Endothelial cell of umbilical vein (primary cell): Measurements from ENCODE around the gene CST3. TPM values are rescaled to one million over a fixed set of nuclear protein-coding genes. Genes with fewer than 3 reads are reported as not detected.

ENCODE experiments used
- BruUV-seq: library from RNA; stranded (reverse); fragments of 400-500 nt; replicated peaks from 2 replicates; lab custom pipeline; 2021; lab: Mats Ljungman, UMichigan
- CTCF ChIA-PET: fragments of 300-600, 350-600 bp; sonication (Branson Sonifier 250); formaldehyde crosslinking; loops from one replicate; lab custom pipeline; 2021; ENCODE audit warnings: antibody characterized with exemption, inconsistent platforms; lab: Charles Lee
- POLR2A ChIA-PET: fragments of 300-600, 350-600 bp; sonication (Branson Sonifier 250); formaldehyde crosslinking; loops from one replicate; lab custom pipeline; 2021; ENCODE audit warnings: antibody characterized with exemption, inconsistent platforms; lab: Charles Lee
- DNase-seq: peaks from one replicate; pipeline ENCODE4 v3.0.0-alpha.2; 2011; ENCODE audit warnings: low read depth, low spot score
- FAIRE-seq: peaks from 2 replicates; lab custom pipeline; 2011; peaks lifted over from hg19 to GRCh38; lab: Jason Lieb, UNC
- H2AFZ ChIP-seq: 2 replicates; pipeline ENCODE4 v1.6.0; 2012; ENCODE audit warnings: low read depth, low read length, control low read depth, inconsistent platforms
- H3K27ac ChIP-seq: 2 replicates; pipeline ENCODE4 v1.5.1; 2011; ENCODE audit warnings: low read depth, mild to moderate bottlenecking, control low read depth, low read length, moderate library complexity; ENCODE audit not compliant: insufficient read depth
- H3K27me3 ChIP-seq, 2 experiments: 2 replicates each; pipeline versions ENCODE4 v1.6.0 to v1.6.1; 2011; ENCODE audit warnings: low read length in 2 of 2, mixed read lengths in 1 of 2; ENCODE audit not compliant: control insufficient read depth in 2 of 2, insufficient read depth in 2 of 2
- H3K36me3 ChIP-seq, 2 experiments: 2 replicates in 1 of 2; 3 replicates in 1 of 2; pipeline ENCODE4 v1.5.1; 2011; ENCODE audit warnings: low read length in 2 of 2, mild to moderate bottlenecking in 1 of 2, moderate library complexity in 1 of 2; ENCODE audit not compliant: control insufficient read depth in 2 of 2, insufficient read depth in 2 of 2; ENCODE audit errors: extremely low read depth in 1 of 2
- H3K4me1 ChIP-seq: 3 replicates; pipeline ENCODE4 v1.5.1; 2011; ENCODE audit warnings: mild to moderate bottlenecking, low read length; ENCODE audit not compliant: control insufficient read depth, insufficient read depth; ENCODE audit errors: extremely low read depth
- H3K4me2 ChIP-seq: 2 replicates; pipeline ENCODE4 v1.6.1; 2011; ENCODE audit warnings: low read length, control low read depth, mixed read lengths; ENCODE audit not compliant: insufficient read depth
- H3K4me3 ChIP-seq, 3 experiments: fragments of 200-600 bp in 1 of 3; sonication (generic), shearing (Covaris generic) in 1 of 3; replicated peaks in 1 of 3; 2 replicates each; pipeline ENCODE4 v1.5.1; 2011 to 2016; ENCODE audit warnings: control low read depth in 3 of 3, low read length in 3 of 3, mild to moderate bottlenecking in 2 of 3, inconsistent platforms in 1 of 3, low read depth in 1 of 3, moderate library complexity in 1 of 3; ENCODE audit not compliant: insufficient read depth in 1 of 3
- H3K79me2 ChIP-seq: 2 replicates; pipeline ENCODE4 v1.6.0; 2012; ENCODE audit warnings: low read length, inconsistent platforms; ENCODE audit not compliant: control insufficient read depth, insufficient read depth
- H3K9ac ChIP-seq: replicated peaks from 2 replicates; pipeline ENCODE3; 2011; ENCODE audit warnings: low read length, control low read depth; ENCODE audit not compliant: insufficient read depth; ENCODE audit errors: extremely low read depth
- H3K9me1 ChIP-seq: replicated peaks from 3 replicates; pipeline ENCODE4 v1.6.0; 2011; ENCODE audit warnings: mild to moderate bottlenecking, low read length; ENCODE audit not compliant: control insufficient read depth, insufficient read depth; ENCODE audit errors: extremely low read depth
- H3K9me3 ChIP-seq: replicated peaks from 2 replicates; pipeline ENCODE4 v1.5.1; 2012; ENCODE audit warnings: low read length, inconsistent platforms; ENCODE audit not compliant: control insufficient read depth, insufficient read depth
- H4K20me1 ChIP-seq: replicated peaks from 2 replicates; pipeline ENCODE3; 2011; ENCODE audit warnings: mild to moderate bottlenecking, low read length; ENCODE audit not compliant: control insufficient read depth, insufficient read depth; ENCODE audit errors: extremely low read depth
- EZH2 ChIP-seq: IDR thresholded peaks from 2 replicates; pipeline ENCODE4 v1.6.1; 2012; ENCODE audit warnings: borderline replicate concordance, low read depth, mild to moderate bottlenecking, moderate library complexity, low read length, inconsistent platforms; ENCODE audit not compliant: severe bottlenecking
- FOS ChIP-seq: IDR thresholded peaks from 2 replicates; pipeline ENCODE4 v1.6.1; 2011; ENCODE audit warnings: mild to moderate bottlenecking, low read length, moderate library complexity, borderline replicate concordance; ENCODE audit not compliant: insufficient read depth
- GATA2 ChIP-seq: IDR thresholded peaks from 2 replicates; pipeline ENCODE4 v1.7.0; 2011; ENCODE audit warnings: low read depth, mild to moderate bottlenecking, moderate library complexity, mixed read lengths, low read length; ENCODE audit not compliant: insufficient read length, insufficient read depth
- JUN ChIP-seq: IDR thresholded peaks from 2 replicates; pipeline ENCODE4 v1.6.1; 2011; ENCODE audit warnings: borderline replicate concordance, low read depth; ENCODE audit not compliant: insufficient read length, insufficient read depth
- POLR2A ChIP-seq: IDR thresholded peaks from 2 replicates; pipeline ENCODE4 v1.6.1; 2012; ENCODE audit warnings: low read depth, mild to moderate bottlenecking, control low read depth, low read length
- dilution Hi-C: fragments of 300-500 bp; cut with MboI; formaldehyde crosslinking; loops from one replicate; pipeline ENCODE4 v1.15.0; 2019; ENCODE audit warnings: low sequenced_read_pairs; ENCODE audit not compliant: extremely low pct_ligation_motif_present
- intact Hi-C: fragments of 100-400 bp; cut with micrococcal nuclease; formaldehyde crosslinking; loops from one replicate; pipeline ENCODE4 v1.10.0; 2022
- polyA plus RNA-seq, 4 experiments: library from polyadenylated mRNA; depleted of rRNA in 3 of 4; stranded (reverse) in 3 of 4; unstranded in 1 of 4; fragments of >200 nt; gene quantifications; 2 replicates each; pipeline versions ENCODE4 v1.2.1 to v1.2.3, GENCODE V29; 2011 to 2012; ENCODE audit warnings: missing spikeins in 1 of 4
- total RNA-seq: library from RNA; stranded (reverse); gene quantifications from 2 replicates; pipeline ENCODE4 v1.2.3, GENCODE V29; 2021
- TF ChIP-seq, protein P1 (sequence below), 2 donors: IDR thresholded peaks; 1 replicate in 1 of 2; 2 replicates in 1 of 2; pipeline ENCODE4 v1.5.1; 2011; ENCODE audit warnings: low read length in 2 of 2, mild to moderate bottlenecking in 2 of 2, moderate library complexity in 2 of 2, control low read depth in 1 of 2, inconsistent platforms in 1 of 2, low read depth in 1 of 2; ENCODE audit not compliant: insufficient read depth in 1 of 2; ENCODE audit errors: extremely low read depth in 1 of 2
- TF ChIP-seq, protein P2 (sequence below): IDR thresholded peaks from 2 replicates; pipeline ENCODE4 v1.6.1; 2011; ENCODE audit not compliant: insufficient read depth, insufficient read length

Gene CST3
- total and polyA plus RNA-seq, 2 donors (not counting 3 experiments of a cell fraction or from before 2014, with no cell fraction given), result 251 to 479 TPM

DNA sequence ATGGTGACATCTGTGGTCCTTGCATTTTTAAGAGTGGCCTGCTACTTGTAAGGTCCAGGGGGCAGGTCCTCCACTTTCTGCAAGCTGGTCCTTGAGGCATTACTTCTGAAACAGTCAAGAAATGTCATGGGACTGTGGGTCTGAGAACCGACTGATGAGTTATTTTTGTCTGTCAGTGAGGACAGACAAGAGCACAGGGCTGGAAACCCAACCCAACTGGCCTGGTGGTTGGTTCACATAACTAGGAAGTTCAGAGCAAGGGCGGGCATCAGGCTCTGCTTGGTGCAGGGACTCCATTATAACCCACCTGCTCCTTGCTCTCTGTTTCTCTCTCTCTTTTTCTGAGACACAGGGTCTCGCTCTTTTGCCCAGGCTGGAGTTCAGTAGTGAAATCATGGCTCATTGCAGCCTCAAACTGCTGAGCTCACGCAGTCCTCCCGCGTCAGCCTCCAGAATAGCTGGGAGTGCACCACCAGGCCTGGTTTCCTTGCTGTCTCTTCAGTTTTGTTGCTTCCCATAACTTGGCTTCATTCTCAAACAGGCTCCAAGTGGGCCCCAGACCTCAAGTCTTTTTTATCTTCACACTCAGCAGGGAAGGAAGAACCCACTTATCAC lies 9.2 kb downstream of the CST3 start:
- dilution Hi-C loops (no loop called here), intact Hi-C loops (loop anchor here (1.0 to 5.0 kb wide), 2 partner anchors 9 to 276 kb away; partner anchors contain the start of genes CST3 and NXT1)
- POLR2A ChIA-PET, result interaction anchor here (0.7 to 1.7 kb wide), 2 partner anchors 8 to 9 kb away, joined by 3 to 5 read pairs; partner anchors contain the start of gene CST3

More for the DNA sequence above, 9.2 kb downstream of the CST3 start:
- FAIRE-seq (no peak), DNase-seq (no peak)
- H3K4me3 ChIP-seq, result no peak overlapping the region
- no peak overlapping the region for H3K4me2 ChIP-seq
- peak overlapping the region; percentile 7 for H3K27ac ChIP-seq
- no peaks in the 10 kb centered on the region for H3K79me2 ChIP-seq
- peak overlapping the region; percentile 9 for H2AFZ ChIP-seq
- H4K20me1 ChIP-seq, result no peaks in the 10 kb centered on the region
- H3K9ac ChIP-seq, result no peak overlapping the region
- TF ChIP-seq, protein P1, sequence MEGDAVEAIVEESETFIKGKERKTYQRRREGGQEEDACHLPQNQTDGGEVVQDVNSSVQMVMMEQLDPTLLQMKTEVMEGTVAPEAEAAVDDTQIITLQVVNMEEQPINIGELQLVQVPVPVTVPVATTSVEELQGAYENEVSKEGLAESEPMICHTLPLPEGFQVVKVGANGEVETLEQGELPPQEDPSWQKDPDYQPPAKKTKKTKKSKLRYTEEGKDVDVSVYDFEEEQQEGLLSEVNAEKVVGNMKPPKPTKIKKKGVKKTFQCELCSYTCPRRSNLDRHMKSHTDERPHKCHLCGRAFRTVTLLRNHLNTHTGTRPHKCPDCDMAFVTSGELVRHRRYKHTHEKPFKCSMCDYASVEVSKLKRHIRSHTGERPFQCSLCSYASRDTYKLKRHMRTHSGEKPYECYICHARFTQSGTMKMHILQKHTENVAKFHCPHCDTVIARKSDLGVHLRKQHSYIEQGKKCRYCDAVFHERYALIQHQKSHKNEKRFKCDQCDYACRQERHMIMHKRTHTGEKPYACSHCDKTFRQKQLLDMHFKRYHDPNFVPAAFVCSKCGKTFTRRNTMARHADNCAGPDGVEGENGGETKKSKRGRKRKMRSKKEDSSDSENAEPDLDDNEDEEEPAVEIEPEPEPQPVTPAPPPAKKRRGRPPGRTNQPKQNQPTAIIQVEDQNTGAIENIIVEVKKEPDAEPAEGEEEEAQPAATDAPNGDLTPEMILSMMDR (IDR thresholded peaks at IDR 0.05; ENCODE audit: extremely low read depth in 1 of 2, insufficient read depth in 1 of 2, low read depth in 1 of 2, low read length in 2 of 2), result no peak
- TF ChIP-seq, protein P2, sequence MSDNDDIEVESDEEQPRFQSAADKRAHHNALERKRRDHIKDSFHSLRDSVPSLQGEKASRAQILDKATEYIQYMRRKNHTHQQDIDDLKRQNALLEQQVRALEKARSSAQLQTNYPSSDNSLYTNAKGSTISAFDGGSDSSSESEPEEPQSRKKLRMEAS, result no peak
- no peak for TF ChIP-seq JUN
- no peak for TF ChIP-seq FOS
- no peak for TF ChIP-seq GATA2
- TF ChIP-seq EZH2, result no peak
- no peak for TF ChIP-seq POLR2A
- BruUV-seq, result no TSS peak
- no peaks in the 10 kb centered on the region for H3K9me3 ChIP-seq
- H3K36me3 ChIP-seq, result peaks cover 0 to 4% of the 10 kb centered on the region in 2 experiments
- CTCF ChIA-PET, result interaction anchor here (1.7 kb wide), 1 partner anchor 9 kb away, joined by 5 read pairs; the partner anchor contains the start of gene CST3
- no peaks in the 10 kb centered on the region for H3K9me1 ChIP-seq
- H3K27me3 ChIP-seq, result no peaks in the 10 kb centered on the region
- H3K4me1 ChIP-seq, result peaks cover 21% of the 10 kb centered on the region
